Measurements from ENCODE around the gene CIB4. TPM values are rescaled to one million over a fixed set of nuclear protein-coding genes. Genes with fewer than 3 reads are reported as not detected.

CIB4 gene
- total RNA-seq, 4 donors from 2014 or later = not detected

DNA sequence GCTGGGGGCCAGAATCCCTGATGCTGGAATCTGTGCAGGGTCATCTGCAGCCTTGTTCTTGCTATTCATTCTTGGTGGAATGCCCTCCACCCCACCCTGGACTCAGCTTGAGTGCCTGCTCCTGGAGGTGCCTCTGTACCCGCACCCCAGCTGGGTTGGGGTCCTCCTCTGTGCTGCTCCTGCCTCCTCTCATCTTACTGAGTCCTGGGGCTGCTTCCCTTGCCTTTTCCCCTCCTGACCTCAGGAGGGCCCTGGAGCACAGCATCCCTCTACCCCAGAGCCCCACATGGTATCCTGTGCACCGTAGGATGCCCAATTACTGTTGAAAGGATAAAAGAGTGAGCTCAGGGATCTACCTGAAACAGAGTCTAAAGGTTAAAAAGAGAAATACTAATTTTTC is 81.6 kb downstream of the CIB4 start:
- peaks cover 0 to 52% (median 0%) of the 10 kb centered on the region in 4 donors for H3K27me3 ChIP-seq
- intact Hi-C loops (cut with DNase I) = no loop called here
- H3K4me1 ChIP-seq = peaks cover 16 to 20% (median 19%) of the 10 kb centered on the region in 4 donors
- H3K4me3 ChIP-seq = no peak overlapping the region
- H3K9me3 ChIP-seq = no peaks in the 10 kb centered on the region
- TF ChIP-seq POLR2A (IDR thresholded peaks at IDR 0.05; ENCODE audit: low read depth) (no peak), POLR2AphosphoS5 (IDR thresholded peaks at IDR 0.05) (no peak), EP300 (IDR thresholded peaks at IDR 0.05) (no peak)
- TF ChIP-seq, protein P1, sequence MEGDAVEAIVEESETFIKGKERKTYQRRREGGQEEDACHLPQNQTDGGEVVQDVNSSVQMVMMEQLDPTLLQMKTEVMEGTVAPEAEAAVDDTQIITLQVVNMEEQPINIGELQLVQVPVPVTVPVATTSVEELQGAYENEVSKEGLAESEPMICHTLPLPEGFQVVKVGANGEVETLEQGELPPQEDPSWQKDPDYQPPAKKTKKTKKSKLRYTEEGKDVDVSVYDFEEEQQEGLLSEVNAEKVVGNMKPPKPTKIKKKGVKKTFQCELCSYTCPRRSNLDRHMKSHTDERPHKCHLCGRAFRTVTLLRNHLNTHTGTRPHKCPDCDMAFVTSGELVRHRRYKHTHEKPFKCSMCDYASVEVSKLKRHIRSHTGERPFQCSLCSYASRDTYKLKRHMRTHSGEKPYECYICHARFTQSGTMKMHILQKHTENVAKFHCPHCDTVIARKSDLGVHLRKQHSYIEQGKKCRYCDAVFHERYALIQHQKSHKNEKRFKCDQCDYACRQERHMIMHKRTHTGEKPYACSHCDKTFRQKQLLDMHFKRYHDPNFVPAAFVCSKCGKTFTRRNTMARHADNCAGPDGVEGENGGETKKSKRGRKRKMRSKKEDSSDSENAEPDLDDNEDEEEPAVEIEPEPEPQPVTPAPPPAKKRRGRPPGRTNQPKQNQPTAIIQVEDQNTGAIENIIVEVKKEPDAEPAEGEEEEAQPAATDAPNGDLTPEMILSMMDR (IDR thresholded peaks at IDR 0.05) = no peak
- WGBS = 96% methylated on average over 2 of the region's 2 CpGs
- H3K36me3 ChIP-seq = no peaks in the 10 kb centered on the region
- H3K27ac ChIP-seq (replicated peaks in 1 of 4) = no peak overlapping the region
- DNase-seq (ENCODE audit: extremely low spot score) = no peak

DNA sequence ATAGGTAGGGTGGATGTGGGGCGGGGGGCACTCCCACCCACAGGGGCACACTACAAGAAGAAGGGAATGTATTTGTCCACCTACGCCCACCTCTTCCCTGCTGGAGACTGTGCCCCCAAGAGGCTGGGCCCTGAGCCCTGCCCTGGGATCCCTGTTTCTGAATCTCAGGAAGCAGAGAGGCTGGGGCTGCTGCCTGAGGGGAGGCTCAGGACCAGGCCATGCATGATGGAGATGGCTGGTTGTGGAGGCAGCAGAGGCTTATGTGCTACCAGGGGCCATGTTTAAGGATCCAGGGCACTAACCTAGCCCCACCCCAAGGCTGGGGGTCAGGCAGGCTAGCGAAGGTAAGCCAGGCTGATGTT is 82.1 kb downstream of the CIB4 start:
- TF ChIP-seq, protein P1 (IDR thresholded peaks at IDR 0.05) = no peak
- TF ChIP-seq POLR2AphosphoS5 (IDR thresholded peaks at IDR 0.05) (no peak), POLR2A (IDR thresholded peaks at IDR 0.05; ENCODE audit: low read depth) (no peak), EP300 (IDR thresholded peaks at IDR 0.05) (no peak)
- intact Hi-C loops (cut with DNase I) = no loop called here
- Histone ChIP-seq H3K4me3 (no peak overlapping the region), H3K9me3 (no peaks in the 10 kb centered on the region), H3K27me3 (peaks cover 0 to 52% (median 0%) of the 10 kb centered on the region in 4 donors), H3K4me1 (peaks cover 16 to 20% (median 19%) of the 10 kb centered on the region in 4 donors), H3K36me3 (no peaks in the 10 kb centered on the region), H3K27ac (replicated peaks in 1 of 4) (no peak overlapping the region)
- no CpG with 5 or more reads among the region's 3 CpGs for WGBS
- no peak for DNase-seq (ENCODE audit: extremely low spot score)

DNA sequence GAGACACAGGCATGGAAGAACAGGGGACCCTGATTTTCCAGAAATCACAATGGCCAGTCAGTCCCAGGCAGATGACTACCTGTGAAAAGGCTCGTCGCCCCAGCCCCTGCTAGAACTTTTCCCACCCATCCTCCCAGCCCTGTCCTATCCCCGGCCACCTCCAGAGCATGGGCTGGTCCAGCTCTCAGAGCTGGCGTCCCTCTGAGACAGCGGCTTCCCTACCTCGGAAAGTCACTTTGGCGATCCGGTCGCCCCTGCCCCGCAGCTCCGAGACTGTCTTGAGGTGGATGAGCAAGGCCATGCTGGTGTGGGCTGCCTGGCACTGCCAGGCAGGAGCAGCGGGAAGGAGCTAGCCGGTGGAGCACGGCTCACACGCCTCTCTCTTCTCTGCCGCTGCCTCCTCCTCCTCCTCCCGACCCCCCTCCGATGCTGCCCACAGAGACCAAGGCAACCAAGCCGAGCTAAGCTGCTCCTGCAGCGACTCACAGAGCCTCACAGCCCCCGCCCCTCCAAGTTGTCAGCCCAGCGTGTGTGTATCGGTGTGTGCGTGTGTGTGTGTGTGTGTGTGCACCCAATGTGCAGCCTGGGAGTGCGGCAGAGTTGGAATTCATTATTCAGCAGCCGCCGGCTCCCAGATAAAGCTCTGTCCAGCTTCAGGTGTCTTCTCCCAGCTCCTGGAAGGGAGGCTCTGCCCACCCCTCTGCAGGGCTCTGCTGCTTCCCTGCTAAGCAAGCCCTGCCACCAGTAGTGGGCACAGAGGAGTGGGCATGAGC is 82.7 kb downstream of the CIB4 start:
- Histone ChIP-seq H3K27ac (replicated peaks in 1 of 4) (no peak overlapping the region), H3K9me3 (no peaks in the 10 kb centered on the region), H3K4me1 (peaks cover 15 to 16% (median 15%) of the 10 kb centered on the region in 4 donors), H3K36me3 (no peaks in the 10 kb centered on the region), H3K4me3 (no peak overlapping the region), H3K27me3 (peaks cover 0 to 52% (median 0%) of the 10 kb centered on the region in 4 donors)
- DNase-seq (ENCODE audit: extremely low spot score) = no peak
- TF ChIP-seq EP300 (IDR thresholded peaks at IDR 0.05) = no peak
- TF ChIP-seq POLR2A (IDR thresholded peaks at IDR 0.05; ENCODE audit: low read depth) = no peak
- TF ChIP-seq, protein P1 (IDR thresholded peaks at IDR 0.05) = no peak
- no peak for TF ChIP-seq POLR2AphosphoS5 (IDR thresholded peaks at IDR 0.05)
- 56% methylated on average over 5 of the region's 27 CpGs for WGBS
- intact Hi-C loops (cut with DNase I) = no loop called here

DNA sequence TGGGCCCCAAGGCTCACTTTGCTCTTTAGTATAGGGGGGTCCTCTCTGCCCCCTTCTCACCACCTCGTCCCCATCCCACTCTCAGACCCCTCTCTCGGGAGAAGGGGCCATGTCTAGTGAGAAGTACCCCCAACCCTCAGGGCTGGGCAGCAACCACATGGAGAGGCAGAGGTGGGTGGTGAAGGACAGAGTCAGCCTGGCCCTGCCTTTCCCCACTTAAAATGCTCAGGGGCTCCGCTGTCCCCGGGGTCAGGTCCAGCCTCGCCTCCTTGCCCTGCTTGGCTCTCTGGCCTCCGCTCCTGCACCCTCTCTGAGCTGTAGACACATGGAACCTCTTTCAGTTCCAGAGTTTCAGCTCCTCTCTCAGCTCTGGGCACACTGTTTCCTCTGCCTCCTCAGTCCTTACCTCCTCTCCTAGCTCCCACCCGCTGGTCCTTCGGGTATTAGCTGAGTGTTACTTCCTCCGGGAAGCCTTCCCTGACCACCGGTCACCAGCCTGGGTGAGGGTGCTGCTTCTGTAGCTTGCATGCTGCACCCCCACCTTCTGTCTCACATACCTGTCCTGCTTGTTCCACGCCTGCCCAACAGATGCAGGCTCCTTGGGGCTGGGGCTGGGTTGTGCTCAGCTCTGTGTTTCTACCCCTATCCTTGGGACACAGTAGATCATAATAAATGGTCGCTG is 83.8 kb downstream of the CIB4 start:
- Histone ChIP-seq H3K4me3 (no peak overlapping the region), H3K9me3 (no peaks in the 10 kb centered on the region), H3K27me3 (peaks cover 0 to 55% (median 0%) of the 10 kb centered on the region in 4 donors), H3K36me3 (no peaks in the 10 kb centered on the region), H3K4me1 (peaks cover 5% of the 10 kb centered on the region in 4 donors), H3K27ac (replicated peaks in 1 of 4) (no peak overlapping the region)
- intact Hi-C loops (cut with DNase I) = no loop called here
- WGBS = 84% methylated on average over 12 of the region's 12 CpGs
- TF ChIP-seq POLR2A (IDR thresholded peaks at IDR 0.05; ENCODE audit: low read depth) = no peak
- no peak for TF ChIP-seq POLR2AphosphoS5 (IDR thresholded peaks at IDR 0.05)
- no peak for TF ChIP-seq EP300 (IDR thresholded peaks at IDR 0.05)
- TF ChIP-seq, protein P1 (IDR thresholded peaks at IDR 0.05) = no peak
- no peak for DNase-seq (ENCODE audit: extremely low spot score)
